ENCODE data around the gene DNAH1.

DNA sequence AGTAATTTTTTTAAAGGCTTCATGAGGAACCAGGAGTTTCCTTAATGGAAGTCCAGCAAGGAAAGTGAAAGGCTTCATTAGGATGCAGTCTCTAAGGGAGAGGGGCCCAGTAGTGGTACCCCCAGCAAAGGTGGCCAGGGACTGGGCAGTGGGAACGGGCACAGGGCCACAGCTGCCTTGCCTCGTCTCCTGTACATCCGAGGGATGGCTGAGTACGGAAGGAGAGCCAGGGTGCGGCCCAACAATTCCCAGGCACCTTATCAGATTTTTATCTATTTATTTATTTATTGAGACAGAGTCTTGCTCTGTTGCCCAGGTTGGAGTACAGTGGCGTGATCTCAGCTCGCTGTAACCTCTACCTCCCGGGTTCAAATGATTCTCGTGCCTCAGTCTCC lies 114.3 kb downstream of the DNAH1 start:
- TF ChIP-seq CTCF (IDR thresholded peaks at IDR 0.05) (no peak), POLR2AphosphoS5 (IDR thresholded peaks at IDR 0.05; ENCODE audit: low read depth, low read length) (no peak), TCF7L2 (IDR thresholded peaks at IDR 0.05; ENCODE audit: low read depth, low read length) (no peak), SIN3A (IDR thresholded peaks at IDR 0.05; ENCODE audit: borderline replicate concordance, insufficient read depth, low read depth, low read length) (no peak)
- TF ChIP-seq, protein P1, sequence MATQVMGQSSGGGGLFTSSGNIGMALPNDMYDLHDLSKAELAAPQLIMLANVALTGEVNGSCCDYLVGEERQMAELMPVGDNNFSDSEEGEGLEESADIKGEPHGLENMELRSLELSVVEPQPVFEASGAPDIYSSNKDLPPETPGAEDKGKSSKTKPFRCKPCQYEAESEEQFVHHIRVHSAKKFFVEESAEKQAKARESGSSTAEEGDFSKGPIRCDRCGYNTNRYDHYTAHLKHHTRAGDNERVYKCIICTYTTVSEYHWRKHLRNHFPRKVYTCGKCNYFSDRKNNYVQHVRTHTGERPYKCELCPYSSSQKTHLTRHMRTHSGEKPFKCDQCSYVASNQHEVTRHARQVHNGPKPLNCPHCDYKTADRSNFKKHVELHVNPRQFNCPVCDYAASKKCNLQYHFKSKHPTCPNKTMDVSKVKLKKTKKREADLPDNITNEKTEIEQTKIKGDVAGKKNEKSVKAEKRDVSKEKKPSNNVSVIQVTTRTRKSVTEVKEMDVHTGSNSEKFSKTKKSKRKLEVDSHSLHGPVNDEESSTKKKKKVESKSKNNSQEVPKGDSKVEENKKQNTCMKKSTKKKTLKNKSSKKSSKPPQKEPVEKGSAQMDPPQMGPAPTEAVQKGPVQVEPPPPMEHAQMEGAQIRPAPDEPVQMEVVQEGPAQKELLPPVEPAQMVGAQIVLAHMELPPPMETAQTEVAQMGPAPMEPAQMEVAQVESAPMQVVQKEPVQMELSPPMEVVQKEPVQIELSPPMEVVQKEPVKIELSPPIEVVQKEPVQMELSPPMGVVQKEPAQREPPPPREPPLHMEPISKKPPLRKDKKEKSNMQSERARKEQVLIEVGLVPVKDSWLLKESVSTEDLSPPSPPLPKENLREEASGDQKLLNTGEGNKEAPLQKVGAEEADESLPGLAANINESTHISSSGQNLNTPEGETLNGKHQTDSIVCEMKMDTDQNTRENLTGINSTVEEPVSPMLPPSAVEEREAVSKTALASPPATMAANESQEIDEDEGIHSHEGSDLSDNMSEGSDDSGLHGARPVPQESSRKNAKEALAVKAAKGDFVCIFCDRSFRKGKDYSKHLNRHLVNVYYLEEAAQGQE (IDR thresholded peaks at IDR 0.05; ENCODE audit: insufficient read depth in 1 of 2, low read depth in 2 of 2, low read length in 1 of 2) = no peak

Measured in Panc1 (cell line).